SK-N-SH treated with all-trans-retinoic acid at 6 μM for 48 hours (cell line): ENCODE data around the gene NPPA.

ENCODE experiments used
- ATAC-seq: fragments of 200-7000 bp; cut with Tn5 transposase; 3 replicates; pipeline ENCODE4 v1.9.1; 2020; ENCODE audit warnings: mild to moderate bottlenecking, moderate library complexity
- ARNTL ChIP-seq: fragments of 450-650 bp; formaldehyde crosslinking; IDR thresholded peaks from 2 replicates; pipeline ENCODE4 v1.5.0; 2020; ENCODE audit warnings: low read depth, mild to moderate bottlenecking, moderate library complexity, borderline replicate concordance
- BACH2 ChIP-seq: fragments of 250-450 bp; sonication (Bioruptor Pico); IDR thresholded peaks from 2 replicates; pipeline ENCODE4 v1.9.0; 2021; ENCODE audit warnings: mild to moderate bottlenecking, borderline replicate concordance
- CSDC2 ChIP-seq: fragments of 250-450 bp; sonication (Bioruptor Pico); IDR thresholded peaks from 2 replicates; pipeline ENCODE4 v1.5.0; 2020; ENCODE audit warnings: mild to moderate bottlenecking, moderate library complexity
- CSRNP3 ChIP-seq: fragments of 250-450 bp; sonication (Bioruptor Pico); IDR thresholded peaks from 2 replicates; pipeline ENCODE4 v1.5.1; 2021; ENCODE audit warnings: mild to moderate bottlenecking, moderate library complexity
- ESRRG ChIP-seq: fragments of 250-450 bp; sonication (Bioruptor Pico); IDR thresholded peaks from 2 replicates; pipeline ENCODE4 v1.6.1; 2021; ENCODE audit warnings: mild to moderate bottlenecking
- GLIS3 ChIP-seq: fragments of 250-450 bp; sonication (Bioruptor Pico); IDR thresholded peaks from 2 replicates; pipeline ENCODE4 v1.5.0; 2020; ENCODE audit warnings: mild to moderate bottlenecking, moderate library complexity
- ISL1 ChIP-seq: fragments of 250-450 bp; sonication (Bioruptor Pico); IDR thresholded peaks from 2 replicates; pipeline ENCODE4 v2.1.2; 2022; ENCODE audit warnings: mild to moderate bottlenecking, moderate library complexity
- OSR1 ChIP-seq: fragments of 250-450 bp; sonication (Bioruptor Pico); IDR thresholded peaks from 2 replicates; pipeline ENCODE4 v1.8.0; 2022; ENCODE audit warnings: moderate library complexity, mild to moderate bottlenecking, inconsistent platforms
- PPARA ChIP-seq: fragments of 250-450 bp; sonication (Bioruptor Pico); IDR thresholded peaks from 2 replicates; pipeline ENCODE4 v1.5.0; 2020; ENCODE audit warnings: mild to moderate bottlenecking, borderline replicate concordance
- RARB ChIP-seq: fragments of 250-450 bp; sonication (Bioruptor Pico); IDR thresholded peaks from 2 replicates; pipeline ENCODE4 v1.8.0; 2021; ENCODE audit warnings: mild to moderate bottlenecking, moderate library complexity
- SNAI2 ChIP-seq: fragments of 250-450 bp; sonication (Bioruptor Pico); IDR thresholded peaks from 2 replicates; pipeline ENCODE4 v1.5.0; 2020; ENCODE audit warnings: mild to moderate bottlenecking, moderate library complexity
- TCF4 ChIP-seq: fragments of 250-450 bp; sonication (Bioruptor Pico); IDR thresholded peaks from 2 replicates; pipeline ENCODE4 v1.8.0; 2021; ENCODE audit warnings: mild to moderate bottlenecking, moderate library complexity, borderline replicate concordance
- TOX ChIP-seq: fragments of 250-450 bp; sonication (Bioruptor Pico); IDR thresholded peaks from 2 replicates; pipeline ENCODE4 v1.8.0; 2021; ENCODE audit warnings: mild to moderate bottlenecking, moderate library complexity, borderline replicate concordance
- ZC3H10 ChIP-seq: fragments of 250-450 bp; sonication (Bioruptor Pico); IDR thresholded peaks from 2 replicates; pipeline ENCODE4 v1.5.1; 2021; ENCODE audit warnings: mild to moderate bottlenecking, moderate library complexity
- ZFP3 ChIP-seq: fragments of 250-450 bp; sonication (Bioruptor Pico); IDR thresholded peaks from 2 replicates; pipeline ENCODE4 v1.5.0; 2020; ENCODE audit warnings: mild to moderate bottlenecking, moderate library complexity
- ZNF565 ChIP-seq: fragments of 450-650 bp; formaldehyde crosslinking; conservative IDR thresholded peaks from 2 replicates; pipeline ENCODE4 v1.5.0; 2020; ENCODE audit warnings: low read depth, mild to moderate bottlenecking, moderate library complexity
- ZNF70 ChIP-seq: fragments of 450-650 bp; formaldehyde crosslinking; IDR thresholded peaks from 2 replicates; pipeline ENCODE4 v1.5.0; 2020; ENCODE audit warnings: mild to moderate bottlenecking, moderate library complexity
- ZNF8 ChIP-seq: fragments of 450-650 bp; formaldehyde crosslinking; IDR thresholded peaks from 2 replicates; pipeline ENCODE4 v1.5.0; 2020; ENCODE audit warnings: mild to moderate bottlenecking, moderate library complexity
- TF ChIP-seq, protein P1 (sequence below): fragments of 250-450 bp; sonication (Bioruptor Pico); IDR thresholded peaks from 2 replicates; pipeline ENCODE4 v1.5.1; 2020; ENCODE audit warnings: low read depth, mild to moderate bottlenecking, moderate library complexity
- TF ChIP-seq, protein P2 (sequence below): fragments of 250-450 bp; sonication (Bioruptor Pico); IDR thresholded peaks from 2 replicates; pipeline ENCODE4 v1.8.0; 2020; ENCODE audit warnings: mild to moderate bottlenecking, moderate library complexity, borderline replicate concordance
- TF ChIP-seq, protein P3 (sequence below): fragments of 250-450 bp; sonication (Bioruptor Pico); IDR thresholded peaks from 2 replicates; pipeline ENCODE4 v1.5.0; 2020; ENCODE audit warnings: mild to moderate bottlenecking, moderate library complexity
- TF ChIP-seq, protein P4 (sequence below): fragments of 250-450 bp; sonication (Bioruptor Pico); IDR thresholded peaks from 2 replicates; pipeline ENCODE4 v1.8.0; 2021; ENCODE audit warnings: low read depth, mild to moderate bottlenecking, moderate library complexity, borderline replicate concordance

NPPA gene

DNA sequence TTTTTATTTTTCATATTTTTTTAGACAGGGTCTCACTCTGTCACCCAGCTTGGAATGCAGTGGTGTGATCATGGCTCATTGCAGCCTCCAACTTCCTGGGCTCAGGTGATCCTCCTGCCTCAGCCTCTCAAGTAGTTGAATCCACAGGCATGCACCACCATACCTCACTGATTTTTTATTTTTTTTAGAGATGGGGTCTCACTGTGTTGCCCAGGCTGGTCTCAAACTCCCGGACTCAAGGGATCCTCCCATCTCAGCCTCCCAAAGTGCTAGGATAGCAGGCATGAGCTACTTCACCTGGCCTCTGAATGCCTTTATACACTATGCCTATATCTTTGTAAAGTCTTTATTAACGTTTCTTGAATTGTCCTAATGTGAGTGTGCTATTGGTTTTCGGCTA lies 21.5 kb upstream of the NPPA start:
- TF ChIP-seq SNAI2 (CRISPR knock-in tag): no peak
- no peak for TF ChIP-seq ZFP3 (CRISPR knock-in tag)
- TF ChIP-seq, protein P1, sequence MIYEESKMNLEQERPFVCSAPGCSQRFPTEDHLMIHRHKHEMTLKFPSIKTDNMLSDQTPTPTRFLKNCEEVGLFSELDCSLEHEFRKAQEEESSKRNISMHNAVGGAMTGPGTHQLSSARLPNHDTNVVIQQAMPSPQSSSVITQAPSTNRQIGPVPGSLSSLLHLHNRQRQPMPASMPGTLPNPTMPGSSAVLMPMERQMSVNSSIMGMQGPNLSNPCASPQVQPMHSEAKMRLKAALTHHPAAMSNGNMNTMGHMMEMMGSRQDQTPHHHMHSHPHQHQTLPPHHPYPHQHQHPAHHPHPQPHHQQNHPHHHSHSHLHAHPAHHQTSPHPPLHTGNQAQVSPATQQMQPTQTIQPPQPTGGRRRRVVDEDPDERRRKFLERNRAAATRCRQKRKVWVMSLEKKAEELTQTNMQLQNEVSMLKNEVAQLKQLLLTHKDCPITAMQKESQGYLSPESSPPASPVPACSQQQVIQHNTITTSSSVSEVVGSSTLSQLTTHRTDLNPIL (CRISPR knock-in tag): no peak
- TF ChIP-seq, protein P2, sequence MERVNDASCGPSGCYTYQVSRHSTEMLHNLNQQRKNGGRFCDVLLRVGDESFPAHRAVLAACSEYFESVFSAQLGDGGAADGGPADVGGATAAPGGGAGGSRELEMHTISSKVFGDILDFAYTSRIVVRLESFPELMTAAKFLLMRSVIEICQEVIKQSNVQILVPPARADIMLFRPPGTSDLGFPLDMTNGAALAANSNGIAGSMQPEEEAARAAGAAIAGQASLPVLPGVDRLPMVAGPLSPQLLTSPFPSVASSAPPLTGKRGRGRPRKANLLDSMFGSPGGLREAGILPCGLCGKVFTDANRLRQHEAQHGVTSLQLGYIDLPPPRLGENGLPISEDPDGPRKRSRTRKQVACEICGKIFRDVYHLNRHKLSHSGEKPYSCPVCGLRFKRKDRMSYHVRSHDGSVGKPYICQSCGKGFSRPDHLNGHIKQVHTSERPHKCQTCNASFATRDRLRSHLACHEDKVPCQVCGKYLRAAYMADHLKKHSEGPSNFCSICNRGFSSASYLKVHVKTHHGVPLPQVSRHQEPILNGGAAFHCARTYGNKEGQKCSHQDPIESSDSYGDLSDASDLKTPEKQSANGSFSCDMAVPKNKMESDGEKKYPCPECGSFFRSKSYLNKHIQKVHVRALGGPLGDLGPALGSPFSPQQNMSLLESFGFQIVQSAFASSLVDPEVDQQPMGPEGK: no peak
- no peak for TF ChIP-seq ESRRG
- TF ChIP-seq PPARA (CRISPR knock-in tag): no peak
- TF ChIP-seq TCF4 (CRISPR knock-in tag): no peak
- TF ChIP-seq ZNF70 (CRISPR knock-in tag): no peak
- TF ChIP-seq ARNTL: no peak
- no peak for TF ChIP-seq CSRNP3 (CRISPR knock-in tag)
- TF ChIP-seq CSDC2 (CRISPR knock-in tag): no peak
- TF ChIP-seq, protein P3, sequence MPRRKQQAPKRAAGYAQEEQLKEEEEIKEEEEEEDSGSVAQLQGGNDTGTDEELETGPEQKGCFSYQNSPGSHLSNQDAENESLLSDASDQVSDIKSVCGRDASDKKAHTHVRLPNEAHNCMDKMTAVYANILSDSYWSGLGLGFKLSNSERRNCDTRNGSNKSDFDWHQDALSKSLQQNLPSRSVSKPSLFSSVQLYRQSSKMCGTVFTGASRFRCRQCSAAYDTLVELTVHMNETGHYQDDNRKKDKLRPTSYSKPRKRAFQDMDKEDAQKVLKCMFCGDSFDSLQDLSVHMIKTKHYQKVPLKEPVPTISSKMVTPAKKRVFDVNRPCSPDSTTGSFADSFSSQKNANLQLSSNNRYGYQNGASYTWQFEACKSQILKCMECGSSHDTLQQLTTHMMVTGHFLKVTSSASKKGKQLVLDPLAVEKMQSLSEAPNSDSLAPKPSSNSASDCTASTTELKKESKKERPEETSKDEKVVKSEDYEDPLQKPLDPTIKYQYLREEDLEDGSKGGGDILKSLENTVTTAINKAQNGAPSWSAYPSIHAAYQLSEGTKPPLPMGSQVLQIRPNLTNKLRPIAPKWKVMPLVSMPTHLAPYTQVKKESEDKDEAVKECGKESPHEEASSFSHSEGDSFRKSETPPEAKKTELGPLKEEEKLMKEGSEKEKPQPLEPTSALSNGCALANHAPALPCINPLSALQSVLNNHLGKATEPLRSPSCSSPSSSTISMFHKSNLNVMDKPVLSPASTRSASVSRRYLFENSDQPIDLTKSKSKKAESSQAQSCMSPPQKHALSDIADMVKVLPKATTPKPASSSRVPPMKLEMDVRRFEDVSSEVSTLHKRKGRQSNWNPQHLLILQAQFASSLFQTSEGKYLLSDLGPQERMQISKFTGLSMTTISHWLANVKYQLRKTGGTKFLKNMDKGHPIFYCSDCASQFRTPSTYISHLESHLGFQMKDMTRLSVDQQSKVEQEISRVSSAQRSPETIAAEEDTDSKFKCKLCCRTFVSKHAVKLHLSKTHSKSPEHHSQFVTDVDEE: no peak
- TF ChIP-seq ZNF565 (CRISPR knock-in tag): no peak
- TF ChIP-seq, protein P4, sequence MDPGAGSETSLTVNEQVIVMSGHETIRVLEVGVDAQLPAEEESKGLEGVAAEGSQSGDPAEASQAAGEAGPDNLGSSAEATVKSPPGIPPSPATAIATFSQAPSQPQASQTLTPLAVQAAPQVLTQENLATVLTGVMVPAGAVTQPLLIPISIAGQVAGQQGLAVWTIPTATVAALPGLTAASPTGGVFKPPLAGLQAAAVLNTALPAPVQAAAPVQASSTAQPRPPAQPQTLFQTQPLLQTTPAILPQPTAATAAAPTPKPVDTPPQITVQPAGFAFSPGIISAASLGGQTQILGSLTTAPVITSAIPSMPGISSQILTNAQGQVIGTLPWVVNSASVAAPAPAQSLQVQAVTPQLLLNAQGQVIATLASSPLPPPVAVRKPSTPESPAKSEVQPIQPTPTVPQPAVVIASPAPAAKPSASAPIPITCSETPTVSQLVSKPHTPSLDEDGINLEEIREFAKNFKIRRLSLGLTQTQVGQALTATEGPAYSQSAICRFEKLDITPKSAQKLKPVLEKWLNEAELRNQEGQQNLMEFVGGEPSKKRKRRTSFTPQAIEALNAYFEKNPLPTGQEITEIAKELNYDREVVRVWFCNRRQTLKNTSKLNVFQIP (CRISPR knock-in tag): no peak
- TF ChIP-seq RARB (CRISPR knock-in tag): no peak
- no peak for ATAC-seq

DNA sequence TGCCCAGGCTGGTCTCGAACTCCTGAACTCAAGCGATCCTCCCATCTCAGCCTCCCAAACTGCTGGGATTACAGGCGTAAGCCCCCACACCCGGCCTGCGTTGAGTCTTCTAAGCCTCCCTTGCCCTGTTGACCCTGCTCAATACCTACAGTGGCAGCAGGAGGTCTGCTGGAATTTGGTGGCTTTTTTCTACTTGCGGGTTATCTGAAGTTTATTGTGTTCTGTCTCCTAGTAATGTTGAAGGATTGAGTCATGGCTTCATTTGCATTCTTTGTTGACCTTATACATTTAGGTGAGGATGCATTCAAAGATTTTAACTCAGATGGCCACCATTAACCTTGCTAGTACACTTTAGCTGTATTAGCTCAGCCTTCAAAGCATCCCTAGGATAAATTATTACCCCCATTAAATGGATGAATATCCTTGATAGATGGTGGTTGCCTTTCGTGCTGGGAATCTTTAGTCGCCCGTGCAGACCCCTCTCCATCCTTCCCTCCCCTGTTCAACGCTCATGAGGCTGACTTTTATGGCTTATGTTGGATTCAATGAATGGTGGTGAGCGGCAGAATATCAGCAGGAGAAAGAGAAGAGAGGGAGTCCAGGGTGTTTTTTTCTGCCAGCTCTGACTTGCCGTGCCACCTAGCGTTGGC lies 20.9 kb upstream of the NPPA start:
- no peak for ATAC-seq
- TF ChIP-seq GLIS3: no peak
- no peak for TF ChIP-seq CSDC2 (CRISPR knock-in tag)
- no peak for TF ChIP-seq TCF4 (CRISPR knock-in tag)
- no peak for TF ChIP-seq TOX
- TF ChIP-seq ISL1 (CRISPR knock-in tag): no peak
- TF ChIP-seq ZNF565 (CRISPR knock-in tag): no peak
- no peak for TF ChIP-seq ESRRG
- TF ChIP-seq CSRNP3 (CRISPR knock-in tag): no peak
- TF ChIP-seq, protein P3: no peak
- no peak for TF ChIP-seq ZC3H10 (CRISPR knock-in tag)
- no peak for TF ChIP-seq ARNTL
- no peak for TF ChIP-seq BACH2
- TF ChIP-seq, protein P1 (CRISPR knock-in tag): no peak
- no peak for TF ChIP-seq ZNF8
- no peak for TF ChIP-seq OSR1 (CRISPR knock-in tag)
